Testis (tissue), 2 donors: ENCODE results near the gene ARFRP1.

Experiments
- CTCF ChIP-seq, 3 experiments: fragments of 450-650 bp in 2 of 3; fragments of 200-600 bp in 1 of 3; sonication (generic) in 1 of 3; IDR thresholded peaks; one replicate each; pipeline ENCODE4 v1.5.1; 2016 to 2019; ENCODE audit warnings: antibody characterized with exemption in 3 of 3, mild to moderate bottlenecking in 2 of 3, moderate library complexity in 1 of 3
- POLR2A ChIP-seq: fragments of 450-650 bp; IDR thresholded peaks from one replicate; pipeline ENCODE4 v1.6.1; 2017; ENCODE audit warnings: antibody characterized with exemption, mild to moderate bottlenecking, moderate library complexity

DNA sequence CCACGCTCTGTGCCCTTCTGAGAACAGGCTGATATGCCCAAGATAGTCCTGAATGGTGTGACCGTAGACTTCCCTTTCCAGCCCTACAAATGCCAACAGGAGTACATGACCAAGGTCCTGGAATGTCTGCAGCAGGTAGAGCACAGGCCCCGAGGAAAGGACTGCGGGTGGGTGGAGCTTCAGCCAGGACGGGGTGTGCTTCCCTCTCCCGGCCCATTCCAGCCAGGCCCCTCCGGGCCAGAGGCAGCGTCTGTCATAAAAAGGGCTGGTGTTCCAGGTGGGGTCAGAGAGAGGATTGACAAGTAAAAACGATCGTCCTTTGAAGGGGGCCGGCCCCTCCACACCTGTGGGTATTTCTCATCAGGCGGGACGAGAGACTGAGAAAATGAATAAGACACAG lies 48.4 kb downstream of the ARFRP1 start:
- TF ChIP-seq CTCF (IDR thresholded peaks at IDR 0.05) = no peak
- TF ChIP-seq POLR2A = no peak
